Right renal cortex interstitium (tissue), 3 donors: ENCODE measurements around the gene HOXA10. TPM values are rescaled to one million over a fixed set of nuclear protein-coding genes. Genes with fewer than 3 reads are reported as not detected.

Experiments used
- DNase-seq, 3 donors: peaks; one replicate each; pipeline ENCODE4 v3.0.0-alpha.2; 2013; ENCODE audit warnings: low read depth in 3 of 3, low spot score in 2 of 3
- polyA plus RNA-seq, 3 donors: library from polyadenylated mRNA; unstranded; fragments of 120-200 nt; gene quantifications; one replicate each; pipeline ENCODE4 v1.2.1, GENCODE V29; 2013; ENCODE audit not compliant: insufficient read length in 3 of 3

HOXA10 gene
- polyA plus RNA-seq, 3 donors: 130 to 142 (median 140) TPM

GRCh38 chr7:27180431-27181420 is 6.6 kb upstream of the HOXA10 start:
- no peak for DNase-seq

- DNase-seq: peak in 1 of 3 donors; percentile 85
These were observed 5.6 kb upstream of the HOXA10 start for GRCh38 chr7:27179503-27180430.

GRCh38 chr7:27179030-27179429 is 4.9 kb upstream of the HOXA10 start:
- no peak for DNase-seq

- no peak for DNase-seq
These were observed 4.2 kb upstream of the HOXA10 start for GRCh38 chr7:27178366-27178765.

- DNase-seq: no peak
These were observed 3.7 kb upstream of the HOXA10 start for GRCh38 chr7:27177795-27178320.

- DNase-seq: no peak
These were observed 3.1 kb upstream of the HOXA10 start for GRCh38 chr7:27176962-27177794.

- DNase-seq: no peak
These were observed 2.4 kb upstream of the HOXA10 start for GRCh38 chr7:27176524-27176845.

- no peak for DNase-seq
These were observed 1.8 kb upstream of the HOXA10 start for GRCh38 chr7:27175626-27176523.

GRCh38 chr7:27174874-27175625 is 930 bp upstream of the HOXA10 start:
- no peak for DNase-seq

GRCh38 chr7:27173511-27173955 is 587 bp downstream of the HOXA10 start:
- no peak for DNase-seq

- no peak for DNase-seq
These were observed 1.2 kb downstream of the HOXA10 start for GRCh38 chr7:27172823-27173510.

- DNase-seq: no peak
These were observed 1.8 kb downstream of the HOXA10 start for GRCh38 chr7:27172315-27172774.

GRCh38 chr7:27171637-27172314 is 2.3 kb downstream of the HOXA10 start:
- no peak for DNase-seq

- no peak for DNase-seq
These were observed 2.8 kb downstream of the HOXA10 start for GRCh38 chr7:27171325-27171636.

GRCh38 chr7:27170426-27171324 is 3.4 kb downstream of the HOXA10 start:
- DNase-seq: no peak

GRCh38 chr7:27169658-27170425 is 4.3 kb downstream of the HOXA10 start:
- DNase-seq: no peak
